ENCODE measurements around the gene CSNK1G3.

The CSNK1G3 gene

GRCh38 chr5:123554601-123555000, 42.6 kb downstream of the CSNK1G3 start:
- intact Hi-C loops (cut with DNase I), result no loop called here
- no peak for DNase-seq

- DNase-seq, result no peak
- intact Hi-C loops (cut with DNase I), result no loop called here
Observed at GRCh38 chr5:123557907-123558306, 45.9 kb downstream of the CSNK1G3 start.

- intact Hi-C loops (cut with DNase I), result no loop called here
- DNase-seq, result no peak
Observed at GRCh38 chr5:123558762-123559433, 46.9 kb downstream of the CSNK1G3 start.

- intact Hi-C loops (cut with DNase I), result no loop called here
Observed at GRCh38 chr5:123559434-123559775, 47.4 kb downstream of the CSNK1G3 start.

GRCh38 chr5:123561230-123561629, 49.3 kb downstream of the CSNK1G3 start:
- intact Hi-C loops (cut with DNase I), result no loop called here
- DNase-seq, result no peak

More at GRCh38 chr5:123559434-123559775, 47.4 kb downstream of the CSNK1G3 start:
- no peak for DNase-seq

GRCh38 chr5:123571927-123572326, 60.0 kb downstream of the CSNK1G3 start:
- intact Hi-C loops (cut with DNase I), result no loop called here
- DNase-seq, result no peak

- intact Hi-C loops (cut with DNase I), result no loop called here
- DNase-seq, result no peak
Observed at GRCh38 chr5:123578390-123578789, 66.4 kb downstream of the CSNK1G3 start.

GRCh38 chr5:123579410-123579809, 67.4 kb downstream of the CSNK1G3 start:
- intact Hi-C loops (cut with DNase I), result no loop called here
- no peak for DNase-seq

GRCh38 chr5:123582550-123583285, 70.7 kb downstream of the CSNK1G3 start:
- no peak for DNase-seq
- intact Hi-C loops (cut with DNase I), result no loop called here

- DNase-seq, result no peak
- intact Hi-C loops (cut with DNase I), result no loop called here
Observed at GRCh38 chr5:123585871-123586270, 73.9 kb downstream of the CSNK1G3 start.

- DNase-seq, result no peak
- intact Hi-C loops (cut with DNase I), result no loop called here
Observed at GRCh38 chr5:123594434-123594833, 82.5 kb downstream of the CSNK1G3 start.

- intact Hi-C loops (cut with DNase I), result no loop called here
- DNase-seq, result no peak
Observed at GRCh38 chr5:123597018-123597417, 85.0 kb downstream of the CSNK1G3 start.

GRCh38 chr5:123598028-123598689, 86.2 kb downstream of the CSNK1G3 start:
- no peak for DNase-seq
- intact Hi-C loops (cut with DNase I), result no loop called here

GRCh38 chr5:123599171-123599570, 87.2 kb downstream of the CSNK1G3 start:
- intact Hi-C loops (cut with DNase I), result no loop called here
- no peak for DNase-seq

- intact Hi-C loops (cut with DNase I), result no loop called here
- no peak for DNase-seq
Observed at GRCh38 chr5:123601610-123602009, 89.6 kb downstream of the CSNK1G3 start.

GRCh38 chr5:123605822-123606221, 93.8 kb downstream of the CSNK1G3 start:
- intact Hi-C loops (cut with DNase I), result no loop called here
- DNase-seq, result no peak

- no peak for DNase-seq
- intact Hi-C loops (cut with DNase I), result loop anchor here (5.0 kb wide), 1 partner anchor 1108 kb away; no protein-coding TSS in a partner anchor
Observed at GRCh38 chr5:123610209-123610608, 98.2 kb downstream of the CSNK1G3 start.

GRCh38 chr5:123610665-123611405, 98.9 kb downstream of the CSNK1G3 start:
- no peak for DNase-seq
- intact Hi-C loops (cut with DNase I), result loop anchor here (1.0 to 5.0 kb wide), 2 partner anchors 188 to 1109 kb away; partner anchors contain the start of gene CEP120

GRCh38 chr5:123611406-123611709, 99.4 kb downstream of the CSNK1G3 start:
- no peak for DNase-seq
- intact Hi-C loops (cut with DNase I), result loop anchor here (1.0 to 5.0 kb wide), 2 partner anchors 188 to 1109 kb away; partner anchors contain the start of gene CEP120

GRCh38 chr5:123617561-123617960, 105.6 kb downstream of the CSNK1G3 start:
- intact Hi-C loops (cut with DNase I), result no loop called here

GRCh38 chr5:123626051-123626450, 114.1 kb downstream of the CSNK1G3 start:
- DNase-seq, result no peak
- intact Hi-C loops (cut with DNase I), result no loop called here

More at GRCh38 chr5:123617561-123617960, 105.6 kb downstream of the CSNK1G3 start:
- no peak for DNase-seq
